ENCODE data around the gene SLC10A1.

Gene SLC10A1

GRCh38 chr14:69796797-69797500, at the start of gene SLC10A1:
TSS of gene SLC10A1 (minus strand) at chr14:69797241. CDS start at chr14:69797155, 86 bp downstream.
- H3K27ac ChIP-seq: no peak within 1 kb of the TSS

GRCh38 chr14:69845787-69846186, 48.7 kb upstream of the SLC10A1 start:
- H3K4me3 ChIP-seq (ENCODE audit: low read depth in 1 of 2, low read length in 1 of 2): no peak overlapping the region
- no peaks in the 10 kb centered on the region for H3K4me1 ChIP-seq (ENCODE audit: control insufficient read depth in 1 of 2, insufficient read depth in 1 of 2, low read depth in 1 of 2, low read length in 1 of 2)
- TF ChIP-seq, protein P1, sequence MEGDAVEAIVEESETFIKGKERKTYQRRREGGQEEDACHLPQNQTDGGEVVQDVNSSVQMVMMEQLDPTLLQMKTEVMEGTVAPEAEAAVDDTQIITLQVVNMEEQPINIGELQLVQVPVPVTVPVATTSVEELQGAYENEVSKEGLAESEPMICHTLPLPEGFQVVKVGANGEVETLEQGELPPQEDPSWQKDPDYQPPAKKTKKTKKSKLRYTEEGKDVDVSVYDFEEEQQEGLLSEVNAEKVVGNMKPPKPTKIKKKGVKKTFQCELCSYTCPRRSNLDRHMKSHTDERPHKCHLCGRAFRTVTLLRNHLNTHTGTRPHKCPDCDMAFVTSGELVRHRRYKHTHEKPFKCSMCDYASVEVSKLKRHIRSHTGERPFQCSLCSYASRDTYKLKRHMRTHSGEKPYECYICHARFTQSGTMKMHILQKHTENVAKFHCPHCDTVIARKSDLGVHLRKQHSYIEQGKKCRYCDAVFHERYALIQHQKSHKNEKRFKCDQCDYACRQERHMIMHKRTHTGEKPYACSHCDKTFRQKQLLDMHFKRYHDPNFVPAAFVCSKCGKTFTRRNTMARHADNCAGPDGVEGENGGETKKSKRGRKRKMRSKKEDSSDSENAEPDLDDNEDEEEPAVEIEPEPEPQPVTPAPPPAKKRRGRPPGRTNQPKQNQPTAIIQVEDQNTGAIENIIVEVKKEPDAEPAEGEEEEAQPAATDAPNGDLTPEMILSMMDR (IDR thresholded peaks at IDR 0.05): no peak
- H3K27me3 ChIP-seq: peaks cover 52% of the 10 kb centered on the region
- no peak overlapping the region for H3K27ac ChIP-seq
- no peaks in the 10 kb centered on the region for H3K9me3 ChIP-seq
- no peaks in the 10 kb centered on the region for H3K36me3 ChIP-seq

More at GRCh38 chr14:69796797-69797500, at the start of gene SLC10A1:
- Histone ChIP-seq H3K4me1 (ENCODE audit: control insufficient read depth in 1 of 2, insufficient read depth in 1 of 2, low read depth in 1 of 2, low read length in 1 of 2) (peaks cover 12 to 15% of the 10 kb centered on the region in 2 experiments), H3K4me3 (ENCODE audit: low read depth in 1 of 2, low read length in 1 of 2) (no peak within 1 kb of the TSS), H3K36me3 (no peaks in the 10 kb centered on the region), H3K27me3 (peaks cover 8% of the 10 kb centered on the region), H3K9me3 (no peaks in the 10 kb centered on the region)
- TF ChIP-seq, protein P1 (IDR thresholded peaks at IDR 0.05): no peak

DNA sequence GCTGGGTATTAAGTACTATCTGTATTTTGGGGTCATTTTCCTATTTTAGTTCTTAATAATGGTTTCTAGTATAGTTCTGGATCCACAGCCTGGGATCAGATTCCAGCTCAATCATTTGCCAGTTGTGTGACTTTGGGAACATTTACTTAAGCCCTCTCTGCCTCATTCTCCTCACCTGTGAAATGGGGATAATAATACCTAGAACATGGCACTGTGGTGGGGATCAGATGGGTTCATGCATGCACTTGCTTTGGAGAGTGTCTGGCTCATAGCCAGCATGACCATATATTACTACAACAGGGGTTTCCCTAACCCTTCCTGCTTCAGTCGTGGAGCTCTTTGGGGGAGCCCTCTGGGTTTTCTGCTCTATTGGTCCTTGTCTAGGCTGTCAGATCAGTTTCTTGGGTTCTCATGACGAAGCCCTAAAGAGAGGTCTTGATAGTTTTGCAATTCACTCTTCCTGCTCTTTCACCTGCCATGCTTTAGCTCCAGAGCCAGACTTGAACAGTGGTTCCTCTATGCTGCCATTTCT, 48.1 kb upstream of the SLC10A1 start:
- TF ChIP-seq, protein P1 (IDR thresholded peaks at IDR 0.05): no peak
- H3K36me3 ChIP-seq: no peaks in the 10 kb centered on the region
- peaks cover 53% of the 10 kb centered on the region for H3K27me3 ChIP-seq

DNA sequence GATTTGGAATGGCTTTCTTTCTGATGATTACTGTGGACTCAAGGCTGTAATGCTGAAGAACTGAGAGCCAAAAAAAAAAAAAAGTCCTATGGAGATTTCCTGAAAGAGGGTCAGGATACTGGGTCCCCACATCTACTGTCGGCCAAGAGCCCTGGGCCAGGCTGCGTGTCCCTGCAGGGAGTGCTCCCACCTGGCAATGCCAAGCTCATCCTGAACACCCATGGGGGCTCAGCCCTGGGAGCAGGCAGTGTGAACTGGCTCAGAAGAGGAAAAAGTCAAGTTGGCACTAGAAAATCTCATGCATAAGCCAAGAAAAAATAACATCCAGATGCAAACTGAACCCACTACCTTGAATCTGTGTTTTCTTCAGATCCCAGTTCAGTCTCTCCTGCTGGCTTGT, 47.1 kb upstream of the SLC10A1 start:
- no peaks in the 10 kb centered on the region for H3K4me1 ChIP-seq (ENCODE audit: control insufficient read depth in 1 of 2, insufficient read depth in 1 of 2, low read depth in 1 of 2, low read length in 1 of 2)
- H3K9me3 ChIP-seq: no peaks in the 10 kb centered on the region
- no peak overlapping the region for H3K4me3 ChIP-seq (ENCODE audit: low read depth in 1 of 2, low read length in 1 of 2)
- TF ChIP-seq, protein P1 (IDR thresholded peaks at IDR 0.05): no peak
- peaks cover 44% of the 10 kb centered on the region for H3K27me3 ChIP-seq
- H3K36me3 ChIP-seq: no peaks in the 10 kb centered on the region
- H3K27ac ChIP-seq: no peak overlapping the region

More for the DNA sequence above, 48.1 kb upstream of the SLC10A1 start:
- Histone ChIP-seq H3K4me1 (ENCODE audit: control insufficient read depth in 1 of 2, insufficient read depth in 1 of 2, low read depth in 1 of 2, low read length in 1 of 2) (no peaks in the 10 kb centered on the region), H3K9me3 (no peaks in the 10 kb centered on the region), H3K4me3 (ENCODE audit: low read depth in 1 of 2, low read length in 1 of 2) (no peak overlapping the region), H3K27ac (no peak overlapping the region)

- H3K36me3 ChIP-seq: no peaks in the 10 kb centered on the region
- H3K9me3 ChIP-seq: no peaks in the 10 kb centered on the region
- H3K27ac ChIP-seq: no peak overlapping the region
- H3K27me3 ChIP-seq: peaks cover 35% of the 10 kb centered on the region
- H3K4me1 ChIP-seq (ENCODE audit: control insufficient read depth in 1 of 2, insufficient read depth in 1 of 2, low read depth in 1 of 2, low read length in 1 of 2): no peaks in the 10 kb centered on the region
- TF ChIP-seq, protein P1 (IDR thresholded peaks at IDR 0.05): no peak
- H3K4me3 ChIP-seq (ENCODE audit: low read depth in 1 of 2, low read length in 1 of 2): no peak overlapping the region
Observed at GRCh38 chr14:69842686-69843420, 45.8 kb upstream of the SLC10A1 start.

All from neutrophil (primary cell).